Neural cell (in vitro differentiated cells): ENCODE results near the gene LCE2B. TPM values are rescaled to one million over a fixed set of nuclear protein-coding genes. Genes with fewer than 3 reads are reported as not detected.

Experiments used
- H2AFZ ChIP-seq: fragments of 200-600, 300-800 bp; sonication (generic), shearing (Covaris generic); 2 replicates; pipeline ENCODE4 v1.6.0; 2014; ENCODE audit warnings: low read depth, mild to moderate bottlenecking, antibody characterized with exemption, low read length, moderate library complexity
- H3F3A ChIP-seq: fragments of 200-600 bp; shearing (Covaris generic); 2 replicates; pipeline ENCODE4 v1.6.1; 2016; ENCODE audit warnings: mild to moderate bottlenecking, moderate library complexity, mixed read lengths, antibody characterized with exemption, low read length; ENCODE audit not compliant: insufficient read depth, poor library complexity, severe bottlenecking
- H3K27ac ChIP-seq: fragments of 200-600, 300-800 bp; sonication (generic), shearing (Covaris generic); 2 replicates; pipeline ENCODE4 v1.5.1; 2014; ENCODE audit warnings: mild to moderate bottlenecking, low read length, moderate library complexity
- H3K27me3 ChIP-seq: fragments of 300-800, 200-600 bp; sonication (generic), shearing (Covaris generic); 2 replicates; pipeline ENCODE4 v1.6.0; 2014; ENCODE audit warnings: mild to moderate bottlenecking, low read depth, low read length, moderate library complexity; ENCODE audit not compliant: insufficient read depth
- H3K36me3 ChIP-seq: fragments of 300-800, 200-600 bp; sonication (generic), shearing (Covaris generic); 2 replicates; pipeline ENCODE4 v1.5.1; 2014; ENCODE audit warnings: mild to moderate bottlenecking, antibody characterized with exemption, low read length, moderate library complexity; ENCODE audit not compliant: insufficient read depth
- H3K4me2 ChIP-seq: fragments of 300-800, 200-600 bp; sonication (generic), shearing (Covaris generic); 2 replicates; pipeline ENCODE4 v1.6.0; 2014; ENCODE audit warnings: mild to moderate bottlenecking, low read length
- H3K4me3 ChIP-seq: fragments of 300-800, 200-600 bp; sonication (generic), shearing (Covaris generic); 2 replicates; pipeline ENCODE4 v1.5.1; 2014; ENCODE audit warnings: mild to moderate bottlenecking, low read length, moderate library complexity
- H3K79me2 ChIP-seq: fragments of 200-600 bp; shearing (Covaris generic); replicated peaks from 2 replicates; pipeline ENCODE4 v1.6.0; 2014; ENCODE audit warnings: mild to moderate bottlenecking, low read length, moderate library complexity; ENCODE audit not compliant: insufficient read depth
- H3K9ac ChIP-seq: fragments of 300-800, 200-600 bp; sonication (generic), shearing (Covaris generic); 2 replicates; pipeline ENCODE4 v1.6.1; 2016; ENCODE audit warnings: mild to moderate bottlenecking, low read length, mixed read lengths
- H3K9me2 ChIP-seq: fragments of 200-600 bp; shearing (Covaris generic); 2 replicates; pipeline ENCODE4 v1.6.1; 2016; ENCODE audit warnings: mild to moderate bottlenecking, low read length, mixed read lengths; ENCODE audit not compliant: insufficient read depth
- H3K9me3 ChIP-seq: fragments of 200-600, 300-800 bp; sonication (generic), shearing (Covaris generic); 2 replicates; pipeline ENCODE4 v1.6.1; 2016; ENCODE audit warnings: mild to moderate bottlenecking, mixed run types, low read length, moderate library complexity, mixed read lengths
- H4K20me1 ChIP-seq: fragments of 200-600 bp; shearing (Covaris generic); 2 replicates; pipeline ENCODE4 v1.6.1; 2016; ENCODE audit warnings: mild to moderate bottlenecking, mixed run types; ENCODE audit not compliant: insufficient read depth
- CTCF ChIP-seq: fragments of 450-650 bp; IDR thresholded peaks from 2 replicates; pipeline ENCODE4 v1.5.1; 2014; ENCODE audit warnings: antibody characterized with exemption, mild to moderate bottlenecking, moderate library complexity; ENCODE audit not compliant: poor library complexity, severe bottlenecking
- EP300 ChIP-seq: fragments of 450-650 bp; conservative IDR thresholded peaks from 2 replicates; pipeline ENCODE4 v1.6.1; 2014; ENCODE audit warnings: antibody characterized with exemption, mild to moderate bottlenecking, moderate library complexity; ENCODE audit not compliant: poor library complexity, severe bottlenecking
- EZH2 ChIP-seq: fragments of 200-600, 300-800 bp; shearing (Covaris generic), sonication (generic); IDR thresholded peaks from 2 replicates; pipeline ENCODE4 v1.6.1; 2014; ENCODE audit warnings: antibody characterized with exemption, low read length, borderline replicate concordance, mild to moderate bottlenecking; ENCODE audit not compliant: insufficient read depth, poor library complexity, severe bottlenecking
- MXI1 ChIP-seq: fragments of 450-650 bp; conservative IDR thresholded peaks from 2 replicates; pipeline ENCODE4 v1.6.1; 2014; ENCODE audit warnings: antibody characterized with exemption, mild to moderate bottlenecking; ENCODE audit not compliant: poor library complexity, severe bottlenecking
- POLR2AphosphoS5 ChIP-seq: IDR thresholded peaks from 2 replicates; pipeline ENCODE4 v1.6.1; 2012
- RAD21 ChIP-seq: fragments of 450-650 bp; conservative IDR thresholded peaks from 2 replicates; pipeline ENCODE4 v1.6.1; 2014; ENCODE audit warnings: antibody characterized with exemption, mild to moderate bottlenecking, moderate library complexity
- SMC3 ChIP-seq: fragments of 450-650 bp; conservative IDR thresholded peaks from 2 replicates; pipeline ENCODE4 v1.6.1; 2014; ENCODE audit warnings: antibody characterized with exemption, mild to moderate bottlenecking, moderate library complexity; ENCODE audit not compliant: poor library complexity
- TAF1 ChIP-seq: IDR thresholded peaks from 2 replicates; pipeline ENCODE4 v1.6.1; 2012; ENCODE audit warnings: low read depth
- polyA plus RNA-seq: library from polyadenylated mRNA; depleted of rRNA; stranded (reverse); fragments of >200 nt; gene quantifications from 2 replicates; pipeline ENCODE4 v1.2.3, GENCODE V29; 2014
- TF ChIP-seq, protein P1 (sequence below): IDR thresholded peaks from 2 replicates; pipeline ENCODE4 v1.6.1; 2012; ENCODE audit warnings: borderline replicate concordance

LCE2B gene
- polyA plus RNA-seq, 1 donor from 2014 or later: not detected

DNA sequence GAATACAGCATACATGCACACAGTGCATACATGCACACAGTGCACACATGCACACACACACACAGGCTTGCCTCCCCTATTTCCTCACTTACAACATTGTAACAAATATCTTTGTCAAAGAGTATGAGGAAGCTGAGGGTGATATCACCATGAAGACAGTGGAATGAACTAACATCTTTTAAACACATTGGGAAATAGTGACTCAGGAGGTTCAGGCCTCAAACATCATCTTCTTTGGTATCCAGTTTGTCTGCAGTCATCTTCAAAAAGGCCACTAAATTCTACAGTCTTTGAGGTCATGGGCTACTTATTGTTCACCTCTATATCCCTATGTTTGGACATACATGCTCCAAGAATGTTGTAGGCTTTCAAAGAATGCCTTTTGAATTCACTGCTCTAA, 2.1 kb upstream of the LCE2B start:
- no peak overlapping the region for H2AFZ ChIP-seq
- H3K27me3 ChIP-seq: no peaks in the 10 kb centered on the region
- no peak overlapping the region for H3K4me3 ChIP-seq
- H3K79me2 ChIP-seq: no peaks in the 10 kb centered on the region
- H3F3A ChIP-seq: no peaks in the 10 kb centered on the region
- no peaks in the 10 kb centered on the region for H4K20me1 ChIP-seq
- H3K9me2 ChIP-seq: no peaks in the 10 kb centered on the region
- H3K4me2 ChIP-seq: no peak overlapping the region
- TF ChIP-seq CTCF: no peak
- TF ChIP-seq, protein P1, sequence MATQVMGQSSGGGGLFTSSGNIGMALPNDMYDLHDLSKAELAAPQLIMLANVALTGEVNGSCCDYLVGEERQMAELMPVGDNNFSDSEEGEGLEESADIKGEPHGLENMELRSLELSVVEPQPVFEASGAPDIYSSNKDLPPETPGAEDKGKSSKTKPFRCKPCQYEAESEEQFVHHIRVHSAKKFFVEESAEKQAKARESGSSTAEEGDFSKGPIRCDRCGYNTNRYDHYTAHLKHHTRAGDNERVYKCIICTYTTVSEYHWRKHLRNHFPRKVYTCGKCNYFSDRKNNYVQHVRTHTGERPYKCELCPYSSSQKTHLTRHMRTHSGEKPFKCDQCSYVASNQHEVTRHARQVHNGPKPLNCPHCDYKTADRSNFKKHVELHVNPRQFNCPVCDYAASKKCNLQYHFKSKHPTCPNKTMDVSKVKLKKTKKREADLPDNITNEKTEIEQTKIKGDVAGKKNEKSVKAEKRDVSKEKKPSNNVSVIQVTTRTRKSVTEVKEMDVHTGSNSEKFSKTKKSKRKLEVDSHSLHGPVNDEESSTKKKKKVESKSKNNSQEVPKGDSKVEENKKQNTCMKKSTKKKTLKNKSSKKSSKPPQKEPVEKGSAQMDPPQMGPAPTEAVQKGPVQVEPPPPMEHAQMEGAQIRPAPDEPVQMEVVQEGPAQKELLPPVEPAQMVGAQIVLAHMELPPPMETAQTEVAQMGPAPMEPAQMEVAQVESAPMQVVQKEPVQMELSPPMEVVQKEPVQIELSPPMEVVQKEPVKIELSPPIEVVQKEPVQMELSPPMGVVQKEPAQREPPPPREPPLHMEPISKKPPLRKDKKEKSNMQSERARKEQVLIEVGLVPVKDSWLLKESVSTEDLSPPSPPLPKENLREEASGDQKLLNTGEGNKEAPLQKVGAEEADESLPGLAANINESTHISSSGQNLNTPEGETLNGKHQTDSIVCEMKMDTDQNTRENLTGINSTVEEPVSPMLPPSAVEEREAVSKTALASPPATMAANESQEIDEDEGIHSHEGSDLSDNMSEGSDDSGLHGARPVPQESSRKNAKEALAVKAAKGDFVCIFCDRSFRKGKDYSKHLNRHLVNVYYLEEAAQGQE: no peak
- no peak for TF ChIP-seq EZH2
- no peak for TF ChIP-seq MXI1
- no peak for TF ChIP-seq TAF1
- TF ChIP-seq POLR2AphosphoS5: no peak
- TF ChIP-seq EP300: no peak
- no peak for TF ChIP-seq RAD21
- no peak for TF ChIP-seq SMC3
- no peak overlapping the region for H3K9ac ChIP-seq
- H3K36me3 ChIP-seq: no peaks in the 10 kb centered on the region
- H3K9me3 ChIP-seq: peaks cover 9% of the 10 kb centered on the region
- no peak overlapping the region for H3K27ac ChIP-seq

DNA sequence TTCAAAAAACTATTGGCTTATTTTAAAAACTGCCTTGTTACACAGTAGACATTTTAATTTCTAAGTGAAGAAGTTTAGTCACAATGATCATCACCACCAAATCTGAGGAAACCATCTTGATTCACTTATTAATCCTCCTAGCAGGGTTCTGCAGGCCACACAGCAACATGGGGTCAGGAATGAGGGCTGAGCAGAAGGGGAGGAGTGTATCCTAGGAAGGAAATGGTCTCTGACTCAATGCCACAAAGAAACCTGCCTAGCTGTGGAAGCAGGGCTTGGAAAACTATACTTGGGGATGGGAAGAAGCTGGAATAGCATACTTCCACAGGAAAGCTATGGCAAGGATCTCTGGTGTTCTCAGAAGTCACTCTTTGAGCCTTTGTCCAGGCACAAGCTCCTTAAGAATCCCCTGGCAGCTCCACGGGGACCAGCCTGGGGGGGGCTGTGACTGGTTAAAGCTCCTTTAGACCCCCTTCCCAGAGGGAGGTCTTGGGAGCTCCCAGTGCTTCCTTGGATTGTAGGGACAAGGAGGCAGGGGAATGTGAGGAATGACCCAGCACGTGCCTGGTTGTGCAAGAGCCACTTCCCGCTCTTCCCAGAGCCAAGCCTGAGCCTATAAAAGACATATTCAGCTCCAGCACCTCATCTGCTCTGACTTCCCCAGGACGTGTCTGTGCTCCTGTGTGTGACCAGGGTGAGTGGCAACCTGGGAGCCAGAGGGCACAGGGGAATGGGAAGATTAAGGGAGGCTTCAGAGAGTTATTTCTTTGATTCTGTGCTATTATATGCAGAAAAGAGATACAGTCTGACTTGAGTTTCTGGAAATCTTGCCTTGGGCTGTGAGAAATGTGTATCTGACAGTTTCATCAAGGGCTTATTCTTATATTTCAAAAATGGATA, 12.0 kb downstream of the LCE2B start, which contains the start of gene LCE2A:
LCE2A (plus strand) TSS at position 645 of the 900 bp plus-strand sequence. CDS start 557 bp downstream, outside the sequence.
- Histone ChIP-seq H3K27me3 (no peaks in the 10 kb centered on the region), H3K9ac (no peak within 1 kb of the TSS), H3K4me3 (no peak within 1 kb of the TSS), H3F3A (no peaks in the 10 kb centered on the region), H4K20me1 (no peaks in the 10 kb centered on the region), H3K9me3 (peaks cover 5% of the 10 kb centered on the region), H3K4me2 (no peak within 1 kb of the TSS), H3K27ac (no peak within 1 kb of the TSS), H2AFZ (no peak within 1 kb of the TSS), H3K79me2 (no peaks in the 10 kb centered on the region), H3K36me3 (no peaks in the 10 kb centered on the region), H3K9me2 (no peaks in the 10 kb centered on the region)
- TF ChIP-seq SMC3 (no peak), RAD21 (no peak), TAF1 (no peak), CTCF (no peak), MXI1 (no peak), EP300 (no peak), POLR2AphosphoS5 (no peak), EZH2 (no peak)
- TF ChIP-seq, protein P1: no peak
